ENCODE results near the gene IGSF8.
A peak's percentile ranks its signal among the peaks of the same experiment; 100 is the strongest.

The IGSF8 gene

GRCh38 chr1:160097911-160098851 is at the start of gene IGSF8:
TSS of gene IGSF8 (minus strand) at chr1:160098619. CDS start at chr1:160098472, 147 bp downstream.
- DNase-seq (ENCODE audit: low read depth in 3 of 3) = peak; percentile 85 to 95 (median 86)

GRCh38 chr1:160148121-160148520 is 49.7 kb upstream of the IGSF8 start:
- DNase-seq (ENCODE audit: low read depth in 3 of 3) = no peak

- no peak for DNase-seq (ENCODE audit: low read depth in 3 of 3)
These were observed 47.7 kb upstream of the IGSF8 start for GRCh38 chr1:160146107-160146506.

- DNase-seq (ENCODE audit: low read depth in 3 of 3) = no peak
These were observed 46.5 kb upstream of the IGSF8 start for GRCh38 chr1:160144921-160145320.

GRCh38 chr1:160143695-160144094 is 45.3 kb upstream of the IGSF8 start:
- no peak for DNase-seq (ENCODE audit: low read depth in 3 of 3)

- no peak for DNase-seq (ENCODE audit: low read depth in 3 of 3)
These were observed 41.4 kb upstream of the IGSF8 start for GRCh38 chr1:160139840-160140239.

- DNase-seq (ENCODE audit: low read depth in 3 of 3) = no peak
These were observed 38.9 kb upstream of the IGSF8 start for GRCh38 chr1:160137216-160137862.

GRCh38 chr1:160136926-160137200 is 38.4 kb upstream of the IGSF8 start:
- DNase-seq (ENCODE audit: low read depth in 3 of 3) = no peak

- DNase-seq (ENCODE audit: low read depth in 3 of 3) = no peak
These were observed 37.9 kb upstream of the IGSF8 start for GRCh38 chr1:160136121-160136925.

- no peak for DNase-seq (ENCODE audit: low read depth in 3 of 3)
These were observed 36.6 kb upstream of the IGSF8 start for GRCh38 chr1:160134791-160135572.

- DNase-seq (ENCODE audit: low read depth in 3 of 3) = no peak
These were observed 35.8 kb upstream of the IGSF8 start for GRCh38 chr1:160133990-160134770.

- DNase-seq (ENCODE audit: low read depth in 3 of 3) = no peak
These were observed 33.6 kb upstream of the IGSF8 start for GRCh38 chr1:160131803-160132565.

GRCh38 chr1:160130939-160131338 is 32.5 kb upstream of the IGSF8 start:
- DNase-seq (ENCODE audit: low read depth in 3 of 3) = no peak

GRCh38 chr1:160130486-160130885 is 32.1 kb upstream of the IGSF8 start:
- DNase-seq (ENCODE audit: low read depth in 3 of 3) = no peak

- no peak for DNase-seq (ENCODE audit: low read depth in 3 of 3)
These were observed 31.5 kb upstream of the IGSF8 start for GRCh38 chr1:160129966-160130365.

- no peak for DNase-seq (ENCODE audit: low read depth in 3 of 3)
These were observed 31.1 kb upstream of the IGSF8 start for GRCh38 chr1:160129558-160129957.

- DNase-seq (ENCODE audit: low read depth in 3 of 3) = no peak
These were observed 30.6 kb upstream of the IGSF8 start for GRCh38 chr1:160129046-160129445.

GRCh38 chr1:160128636-160129035 is 30.2 kb upstream of the IGSF8 start:
- no peak for DNase-seq (ENCODE audit: low read depth in 3 of 3)

GRCh38 chr1:160127865-160128523 is 29.6 kb upstream of the IGSF8 start:
- DNase-seq (ENCODE audit: low read depth in 3 of 3) = no peak

- no peak for DNase-seq (ENCODE audit: low read depth in 3 of 3)
These were observed 29.0 kb upstream of the IGSF8 start for GRCh38 chr1:160127381-160127780.
